IMR-90 (cell line): Measurements from ENCODE around the gene DNAH8.

ENCODE experiments used
- CHD1 ChIP-seq: IDR thresholded peaks from 2 replicates; pipeline ENCODE4 v1.6.1; 2012; ENCODE audit warnings: low read depth, low read length, improper control_type of control experiment
- CTCF ChIP-seq: conservative IDR thresholded peaks from 2 replicates; pipeline ENCODE4 v1.5.1; 2012; ENCODE audit warnings: mild to moderate bottlenecking, low read depth, low read length, improper control_type of control experiment
- POLR2A ChIP-seq: IDR thresholded peaks from 2 replicates; pipeline ENCODE4 v1.6.1; 2012; ENCODE audit warnings: mild to moderate bottlenecking, low read depth, low read length

DNA sequence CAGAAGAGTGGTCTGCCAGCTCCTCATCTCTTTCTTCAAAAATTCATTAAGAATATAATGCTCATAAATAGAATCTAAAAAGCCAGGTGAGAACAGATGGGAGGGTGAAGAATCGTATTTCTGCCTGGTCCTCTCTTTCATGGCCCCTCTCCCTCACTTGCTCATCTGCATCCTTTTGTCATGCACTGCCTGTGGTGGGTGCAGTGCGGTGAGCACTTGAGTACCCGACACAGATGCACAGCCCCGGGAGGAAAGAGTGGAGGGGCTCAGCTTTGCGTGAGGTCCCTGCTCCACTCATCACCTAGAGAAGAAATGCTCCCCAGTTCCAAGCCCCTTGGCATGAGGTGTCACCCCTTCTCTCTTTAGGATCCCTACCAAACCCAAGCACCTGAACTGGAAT is 275.4 kb downstream of the DNAH8 start:
- TF ChIP-seq CTCF (no peak), CHD1 (no peak), POLR2A (no peak)
